ENCODE measurements around the gene RNF180.
"Not testable (repeated sequence)": the region's sequence is repeated elsewhere in the genome, so short reads cannot be mapped to it uniquely, and the experiment has no call there.

Gene RNF180

GRCh38 chr5:64221911-64222310 is 56.3 kb downstream of the RNF180 start:
- TF ChIP-seq EZH2phosphoT487 (IDR thresholded peaks at IDR 0.05; ENCODE audit: borderline replicate concordance) (no peak), CTCF (conservative IDR thresholded peaks at IDR 0.05; ENCODE audit: low read length) (no peak)
- H3K9me2 ChIP-seq (replicated peaks; ENCODE audit: low read depth, low read length) = no peaks in the 10 kb centered on the region
- H4K20me1 ChIP-seq (ENCODE audit: insufficient read depth, low read length, poor library complexity, severe bottlenecking) = no peaks in the 10 kb centered on the region
- no peak overlapping the region for H3K4me3 ChIP-seq (ENCODE audit: low read length, poor library complexity, severe bottlenecking)
- H3F3A ChIP-seq (ENCODE audit: low read depth) = no peaks in the 10 kb centered on the region
- H3K4me2 ChIP-seq (ENCODE audit: low read depth, low read length, poor library complexity, severe bottlenecking) = no peak overlapping the region
- no peaks in the 10 kb centered on the region for H3K4me1 ChIP-seq (ENCODE audit: insufficient read depth, low read length, poor library complexity, severe bottlenecking)
- H3K79me2 ChIP-seq (ENCODE audit: insufficient read depth, low read length) = no peaks in the 10 kb centered on the region
- H2AFZ ChIP-seq (ENCODE audit: low read length) = no peak overlapping the region
- H3K9ac ChIP-seq (ENCODE audit: low read depth, low read length, poor library complexity, severe bottlenecking) = no peak overlapping the region
- no peaks in the 10 kb centered on the region for H3K27me3 ChIP-seq (ENCODE audit: insufficient read depth, low read length, poor library complexity, severe bottlenecking)
- no peaks in the 10 kb centered on the region for H3K36me3 ChIP-seq (ENCODE audit: insufficient read depth, low read length)
- no peaks in the 10 kb centered on the region for H3K9me3 ChIP-seq (ENCODE audit: insufficient read depth, low read depth, low read length)

GRCh38 chr5:64225286-64225981 is 59.8 kb downstream of the RNF180 start:
- not testable (repeated sequence) for H3K9ac ChIP-seq (ENCODE audit: low read depth, low read length, poor library complexity, severe bottlenecking); H3K27me3 ChIP-seq (ENCODE audit: insufficient read depth, low read length, poor library complexity, severe bottlenecking)

GRCh38 chr5:64227131-64227537 is 61.5 kb downstream of the RNF180 start:
- H4K20me1 ChIP-seq (ENCODE audit: insufficient read depth, low read length, poor library complexity, severe bottlenecking); H3K27me3 ChIP-seq (ENCODE audit: insufficient read depth, low read length, poor library complexity, severe bottlenecking); H3K9me3 ChIP-seq (ENCODE audit: insufficient read depth, low read depth, low read length); H3K4me2 ChIP-seq (ENCODE audit: low read depth, low read length, poor library complexity, severe bottlenecking); H3F3A ChIP-seq (ENCODE audit: low read depth); H2AFZ ChIP-seq (ENCODE audit: low read length); H3K79me2 ChIP-seq (ENCODE audit: insufficient read depth, low read length); H3K9me2 ChIP-seq (replicated peaks; ENCODE audit: low read depth, low read length); H3K4me3 ChIP-seq (ENCODE audit: low read length, poor library complexity, severe bottlenecking); H3K9ac ChIP-seq (ENCODE audit: low read depth, low read length, poor library complexity, severe bottlenecking); H3K4me1 ChIP-seq (ENCODE audit: insufficient read depth, low read length, poor library complexity, severe bottlenecking); H3K36me3 ChIP-seq (ENCODE audit: insufficient read depth, low read length): not testable (repeated sequence)

More at GRCh38 chr5:64225286-64225981, 59.8 kb downstream of the RNF180 start:
- not testable (repeated sequence) for H3F3A ChIP-seq (ENCODE audit: low read depth); H3K4me3 ChIP-seq (ENCODE audit: low read length, poor library complexity, severe bottlenecking); H3K9me3 ChIP-seq (ENCODE audit: insufficient read depth, low read depth, low read length); H3K79me2 ChIP-seq (ENCODE audit: insufficient read depth, low read length); H2AFZ ChIP-seq (ENCODE audit: low read length); H3K36me3 ChIP-seq (ENCODE audit: insufficient read depth, low read length); H3K4me1 ChIP-seq (ENCODE audit: insufficient read depth, low read length, poor library complexity, severe bottlenecking); H4K20me1 ChIP-seq (ENCODE audit: insufficient read depth, low read length, poor library complexity, severe bottlenecking); H3K9me2 ChIP-seq (replicated peaks; ENCODE audit: low read depth, low read length); H3K4me2 ChIP-seq (ENCODE audit: low read depth, low read length, poor library complexity, severe bottlenecking)

GRCh38 chr5:64229163-64229774 is 63.6 kb downstream of the RNF180 start:
- Histone ChIP-seq H2AFZ (ENCODE audit: low read length) (no peak overlapping the region), H3K4me1 (ENCODE audit: insufficient read depth, low read length, poor library complexity, severe bottlenecking) (no peaks in the 10 kb centered on the region), H3K9me2 (replicated peaks; ENCODE audit: low read depth, low read length) (no peaks in the 10 kb centered on the region), H3F3A (ENCODE audit: low read depth) (no peaks in the 10 kb centered on the region), H3K4me2 (ENCODE audit: low read depth, low read length, poor library complexity, severe bottlenecking) (no peak overlapping the region), H4K20me1 (ENCODE audit: insufficient read depth, low read length, poor library complexity, severe bottlenecking) (no peaks in the 10 kb centered on the region), H3K9me3 (ENCODE audit: insufficient read depth, low read depth, low read length) (no peaks in the 10 kb centered on the region), H3K36me3 (ENCODE audit: insufficient read depth, low read length) (no peaks in the 10 kb centered on the region), H3K9ac (ENCODE audit: low read depth, low read length, poor library complexity, severe bottlenecking) (no peak overlapping the region), H3K4me3 (ENCODE audit: low read length, poor library complexity, severe bottlenecking) (no peak overlapping the region), H3K79me2 (ENCODE audit: insufficient read depth, low read length) (no peaks in the 10 kb centered on the region), H3K27me3 (ENCODE audit: insufficient read depth, low read length, poor library complexity, severe bottlenecking) (no peaks in the 10 kb centered on the region)
- TF ChIP-seq CTCF (conservative IDR thresholded peaks at IDR 0.05; ENCODE audit: low read length) = peak; percentile 84
- no peak for TF ChIP-seq EZH2phosphoT487 (IDR thresholded peaks at IDR 0.05; ENCODE audit: borderline replicate concordance)

Measured in Loucy (cell line).